Right lobe of liver (tissue), 4 donors: ENCODE results near the gene WIPF2.

Experiments used
- POLR2A ChIP-seq: fragments of 450-650 bp; IDR thresholded peaks from one replicate; pipeline ENCODE4 v1.6.1; 2017; ENCODE audit warnings: antibody characterized with exemption, mild to moderate bottlenecking
- TF ChIP-seq, protein P1 (sequence below), 4 donors: fragments of 200-600 bp in 3 of 4; fragments of 450-650 bp in 1 of 4; IDR thresholded peaks; one replicate each; pipeline versions ENCODE4 v1.5.1 to v1.8.0; 2016 to 2022; ENCODE audit warnings: antibody characterized with exemption in 4 of 4, mild to moderate bottlenecking in 2 of 4
- donor health status: DM: no; HTN: no; CAD: no.
- donor health status: DM: no; HTN: no; CAD: no.
- donor health status: DM: no; HTN: yes; CAD: no.

- TF ChIP-seq, protein P1, sequence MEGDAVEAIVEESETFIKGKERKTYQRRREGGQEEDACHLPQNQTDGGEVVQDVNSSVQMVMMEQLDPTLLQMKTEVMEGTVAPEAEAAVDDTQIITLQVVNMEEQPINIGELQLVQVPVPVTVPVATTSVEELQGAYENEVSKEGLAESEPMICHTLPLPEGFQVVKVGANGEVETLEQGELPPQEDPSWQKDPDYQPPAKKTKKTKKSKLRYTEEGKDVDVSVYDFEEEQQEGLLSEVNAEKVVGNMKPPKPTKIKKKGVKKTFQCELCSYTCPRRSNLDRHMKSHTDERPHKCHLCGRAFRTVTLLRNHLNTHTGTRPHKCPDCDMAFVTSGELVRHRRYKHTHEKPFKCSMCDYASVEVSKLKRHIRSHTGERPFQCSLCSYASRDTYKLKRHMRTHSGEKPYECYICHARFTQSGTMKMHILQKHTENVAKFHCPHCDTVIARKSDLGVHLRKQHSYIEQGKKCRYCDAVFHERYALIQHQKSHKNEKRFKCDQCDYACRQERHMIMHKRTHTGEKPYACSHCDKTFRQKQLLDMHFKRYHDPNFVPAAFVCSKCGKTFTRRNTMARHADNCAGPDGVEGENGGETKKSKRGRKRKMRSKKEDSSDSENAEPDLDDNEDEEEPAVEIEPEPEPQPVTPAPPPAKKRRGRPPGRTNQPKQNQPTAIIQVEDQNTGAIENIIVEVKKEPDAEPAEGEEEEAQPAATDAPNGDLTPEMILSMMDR (IDR thresholded peaks at IDR 0.05): peak; percentile 22 to 40 (median 30)
- TF ChIP-seq POLR2A: no peak
Observed at GRCh38 chr17:40317345-40317873, 98.3 kb downstream of the WIPF2 start.
